ENCODE measurements around the gene OCRL.
"Not testable (repeated sequence)": the region's sequence is repeated elsewhere in the genome, so short reads cannot be mapped to it uniquely, and the experiment has no call there.

The OCRL gene

DNA sequence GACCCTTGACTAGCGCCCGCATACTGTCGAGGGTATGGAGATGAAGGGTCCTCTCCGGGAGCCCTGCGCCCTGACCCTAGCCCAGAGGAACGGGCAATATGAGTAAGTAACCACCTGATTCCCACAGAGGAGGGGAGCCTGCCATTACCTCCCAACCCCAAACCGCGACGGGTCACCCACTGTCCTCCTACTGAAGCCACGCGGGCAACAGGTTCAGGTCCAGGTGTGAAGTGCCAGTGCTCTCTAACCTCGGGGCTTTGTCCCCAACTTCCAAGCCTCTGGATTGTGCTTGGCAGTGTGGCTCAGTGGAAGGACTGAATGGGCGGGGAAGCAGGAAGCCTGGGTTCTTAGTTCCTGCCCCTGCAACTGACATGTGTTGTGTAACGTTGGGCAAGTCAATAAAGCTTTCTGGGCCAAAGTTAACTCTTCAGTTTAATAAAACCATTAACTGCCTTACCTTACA lies 694 bp downstream of the OCRL start:
- no peak for DNase-seq

- no peak for DNase-seq
Observed at GRCh38 chrX:129544780-129545179, 4.7 kb downstream of the OCRL start.

- no peak for DNase-seq
Observed at GRCh38 chrX:129545408-129545807, 5.3 kb downstream of the OCRL start.

GRCh38 chrX:129549124-129549523 lies 9.1 kb downstream of the OCRL start:
- DNase-seq, result no peak

DNA sequence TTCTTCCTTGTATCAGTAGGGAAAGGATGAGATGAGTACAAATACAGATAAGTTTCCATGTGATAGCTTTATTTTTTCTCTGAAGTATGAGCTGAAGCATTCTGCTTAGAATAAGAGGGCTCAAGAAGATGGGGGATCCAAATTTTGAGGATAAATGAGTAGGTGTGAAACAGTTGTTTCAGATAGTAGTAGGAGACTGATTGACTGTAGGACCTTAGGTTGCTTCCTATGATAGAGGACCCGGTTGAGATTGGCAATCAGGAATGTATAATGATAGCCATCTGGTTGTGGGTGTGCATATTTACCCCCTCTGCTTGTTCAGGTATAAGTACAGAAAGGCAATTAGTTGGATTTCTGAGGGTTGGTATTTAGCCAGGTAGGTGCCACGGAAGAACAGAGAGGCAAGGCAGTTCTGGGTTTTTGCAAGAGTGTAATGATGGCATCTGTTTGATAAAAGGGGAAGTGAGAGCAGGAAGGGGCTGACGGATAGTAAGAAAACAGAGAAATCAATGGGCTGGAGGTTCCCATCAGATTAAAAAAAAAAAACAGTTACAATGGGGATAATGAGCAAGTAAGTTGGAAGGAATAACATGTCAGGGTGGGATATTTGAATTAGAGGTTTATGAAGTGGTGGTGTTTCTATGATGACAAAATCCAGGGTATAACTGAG lies 13.7 kb downstream of the OCRL start:
- DNase-seq, result no peak

GRCh38 chrX:129554816-129555215 lies 14.8 kb downstream of the OCRL start:
- DNase-seq, result not testable (repeated sequence)

DNA sequence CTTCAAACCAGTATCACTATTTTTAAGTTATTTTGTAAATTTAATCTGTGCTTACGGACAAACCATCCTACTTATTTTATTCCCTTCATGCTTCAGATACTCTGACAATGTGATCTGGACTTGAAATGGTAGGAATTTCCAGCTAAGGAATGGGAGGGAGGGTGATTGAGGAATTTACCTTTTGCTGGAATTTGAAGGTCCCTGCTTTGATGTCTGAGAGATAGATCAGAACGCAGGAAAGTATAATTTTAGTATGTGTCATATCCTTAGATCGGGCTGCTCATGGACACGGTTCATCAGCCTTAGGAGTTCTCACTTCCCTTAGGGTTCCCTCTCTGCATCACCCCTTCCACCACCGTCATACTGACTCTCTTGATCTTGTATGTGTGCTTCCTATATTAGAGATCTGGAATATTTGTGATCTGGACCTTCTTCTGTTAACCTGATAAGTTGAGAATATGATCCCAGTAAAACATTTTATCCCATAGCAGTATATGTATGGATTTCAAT lies 16.8 kb downstream of the OCRL start:
- no peak for DNase-seq

- no peak for DNase-seq
Observed at GRCh38 chrX:129557844-129558480, 17.9 kb downstream of the OCRL start.

GRCh38 chrX:129559783-129560182 lies 19.7 kb downstream of the OCRL start:
- DNase-seq, result no peak

DNA sequence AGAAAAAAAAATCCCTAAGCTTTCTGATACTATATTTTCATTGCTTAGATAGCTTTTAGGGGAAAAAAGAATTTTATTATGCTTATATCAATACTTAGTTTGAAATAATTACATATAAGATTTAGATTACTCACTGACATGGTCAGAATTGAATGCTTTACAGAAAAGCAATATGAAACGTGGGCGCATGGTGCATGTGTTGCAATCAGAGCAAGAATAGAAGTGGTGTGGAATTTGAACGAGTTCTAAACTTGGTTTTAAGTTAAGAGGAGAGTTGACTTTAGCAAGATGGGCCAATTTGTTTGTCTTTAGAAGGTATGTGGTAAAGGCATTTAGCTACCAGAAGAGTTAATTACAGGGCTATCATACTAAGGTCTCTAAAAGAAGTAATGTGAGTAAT lies 21.4 kb downstream of the OCRL start:
- no peak for DNase-seq

GRCh38 chrX:129564345-129564744 lies 24.3 kb downstream of the OCRL start:
- DNase-seq, result not testable (repeated sequence)

DNA sequence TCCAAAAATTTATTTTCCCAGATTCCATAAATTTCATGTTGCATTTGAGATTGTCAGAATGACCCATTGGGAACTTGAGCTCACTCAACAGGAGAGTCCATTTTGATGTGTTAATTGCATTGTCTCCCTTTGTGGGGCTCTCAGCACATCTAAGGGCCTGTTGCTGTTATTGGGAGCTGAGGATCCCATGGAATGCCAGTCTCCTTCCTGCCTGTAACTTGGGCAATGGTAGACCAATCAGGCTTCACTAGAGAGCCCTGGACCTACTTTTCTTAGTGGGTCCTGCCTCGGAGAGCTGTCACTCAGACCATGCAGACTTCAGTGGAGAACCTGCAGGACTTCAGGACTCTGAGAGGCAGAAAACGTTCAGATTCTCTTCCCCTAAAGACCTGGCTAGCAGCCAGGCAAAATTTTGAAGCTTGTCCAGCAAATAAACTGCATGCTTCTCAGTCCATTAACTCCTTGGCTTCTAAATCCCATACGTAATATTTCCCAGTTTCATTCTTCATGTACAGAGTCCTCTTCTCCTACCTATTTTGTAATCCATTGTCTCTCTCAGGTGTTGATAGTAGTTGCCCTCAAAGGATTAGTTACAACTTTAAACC lies 25.1 kb downstream of the OCRL start:
- peak; percentile 26 for DNase-seq

DNA sequence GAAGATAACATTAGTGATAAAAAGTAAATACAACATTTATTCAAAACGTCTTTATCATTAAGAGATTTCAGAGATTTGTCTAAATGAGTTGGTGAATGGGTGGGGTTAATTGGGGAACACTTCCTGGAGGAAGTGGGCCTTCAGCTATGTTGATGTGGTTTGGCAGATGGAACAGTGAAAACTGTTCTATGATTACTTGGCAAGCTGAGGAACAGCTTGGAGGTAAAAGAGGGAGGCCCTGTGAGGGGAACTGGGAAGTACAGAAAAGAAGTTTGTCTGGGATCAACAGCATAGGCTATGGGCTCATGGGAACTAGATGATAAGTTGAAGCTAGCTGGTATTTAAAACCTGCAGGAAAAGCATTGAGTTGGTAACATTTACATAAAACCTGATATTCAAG lies 26.0 kb downstream of the OCRL start:
- DNase-seq, result peak; percentile 14

- no peak for DNase-seq
Observed at GRCh38 chrX:129568349-129568748, 28.3 kb downstream of the OCRL start.

DNA sequence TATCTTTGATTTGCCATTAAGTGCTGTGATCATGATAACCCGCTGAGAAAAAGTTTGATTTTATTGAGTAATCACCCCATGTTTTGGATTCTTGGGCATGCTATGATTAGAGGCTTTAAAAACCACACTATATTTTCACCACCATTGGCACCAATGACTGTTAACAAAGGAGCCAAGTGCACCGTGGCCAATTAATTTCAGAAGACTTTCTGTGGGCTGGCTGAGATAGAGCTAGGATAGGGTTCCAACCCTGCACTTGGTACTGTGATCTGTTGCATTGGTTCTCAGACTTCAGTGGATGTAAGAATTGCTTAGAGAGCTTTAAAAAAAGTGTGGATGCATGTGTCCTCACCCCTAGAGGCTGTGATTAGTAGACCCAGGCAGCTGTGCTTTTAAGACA lies 32.4 kb downstream of the OCRL start:
- no peak for DNase-seq

DNA sequence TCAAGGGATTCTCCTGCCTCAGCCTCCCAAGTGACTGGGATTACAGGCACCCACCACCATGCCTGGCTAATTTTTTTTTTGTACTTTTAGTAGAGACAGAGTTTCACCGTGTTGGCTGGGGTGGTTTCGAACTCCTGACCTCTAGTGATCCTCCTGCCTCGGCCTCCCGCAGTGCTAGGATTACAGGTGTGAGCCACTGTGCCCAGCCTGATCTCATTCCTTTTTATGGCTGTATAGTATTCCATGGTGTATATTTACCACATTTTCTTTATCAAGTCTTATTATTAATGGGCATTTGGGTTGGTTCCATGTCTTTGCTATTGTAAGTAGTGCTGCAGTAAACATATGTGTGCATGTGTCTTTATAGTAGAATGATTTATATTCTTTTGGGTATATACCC lies 33.6 kb downstream of the OCRL start:
- DNase-seq, result not testable (repeated sequence)

DNA sequence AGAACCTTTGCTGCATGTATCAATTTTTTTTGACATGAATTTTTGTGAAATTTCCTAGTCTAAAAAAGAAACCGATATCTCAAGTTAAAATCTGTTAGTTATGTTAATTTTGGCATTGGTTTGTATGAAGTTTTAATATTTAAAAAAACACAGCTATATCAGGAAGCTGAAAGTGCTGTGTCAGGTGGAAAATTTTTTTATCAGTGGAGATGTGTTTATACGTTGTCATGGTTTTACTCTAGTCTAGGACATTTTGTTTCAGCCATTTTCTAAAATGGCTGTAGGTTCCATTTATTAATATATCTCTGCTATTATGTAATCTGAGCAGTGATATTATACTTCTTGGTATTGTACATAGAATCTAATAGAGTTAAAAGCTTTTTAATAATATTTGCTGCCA lies 34.2 kb downstream of the OCRL start:
- no peak for DNase-seq

GRCh38 chrX:129576539-129576938 lies 36.5 kb downstream of the OCRL start:
- DNase-seq, result no peak

- DNase-seq, result peak; percentile 82
Observed at GRCh38 chrX:129577473-129577872, 37.4 kb downstream of the OCRL start.

DNA sequence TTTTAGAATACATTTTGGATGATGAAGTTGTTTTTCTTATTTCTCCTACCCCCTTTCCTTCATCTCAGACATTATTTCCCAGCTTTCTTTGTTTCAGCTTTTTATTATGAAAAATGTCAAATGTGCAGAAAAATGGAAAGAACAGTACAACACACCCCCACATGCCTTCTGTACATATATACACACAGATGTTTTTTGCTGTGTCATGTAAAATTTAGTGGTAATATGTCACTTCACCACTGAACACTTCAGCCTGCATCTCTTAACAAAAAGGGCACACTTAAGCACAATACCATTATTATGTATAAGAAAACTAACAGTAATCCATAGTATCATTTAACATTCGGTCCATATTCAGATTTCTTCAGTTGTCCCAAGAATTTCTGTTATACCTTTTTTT lies 37.8 kb downstream of the OCRL start:
- DNase-seq, result no peak

DNA sequence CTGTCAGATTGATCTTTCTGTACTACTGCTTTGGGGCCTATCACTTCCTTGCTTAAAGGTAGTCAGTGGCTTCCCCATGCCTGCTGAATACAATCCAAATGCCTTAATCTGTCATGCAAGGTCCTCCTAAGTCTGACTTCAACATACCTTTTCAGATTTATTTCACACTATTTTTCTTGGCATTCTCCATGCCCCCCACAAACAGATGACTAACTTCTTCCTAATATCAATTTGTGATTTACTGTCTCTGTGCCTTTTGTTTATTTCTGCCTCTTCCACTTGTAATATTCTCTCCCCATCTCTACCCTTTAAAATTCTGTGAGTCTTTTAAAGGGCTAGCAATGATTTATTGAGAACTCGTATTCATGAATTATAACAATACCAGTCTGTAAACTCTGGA lies 41.8 kb downstream of the OCRL start:
- DNase-seq, result peak; percentile 33

DNA sequence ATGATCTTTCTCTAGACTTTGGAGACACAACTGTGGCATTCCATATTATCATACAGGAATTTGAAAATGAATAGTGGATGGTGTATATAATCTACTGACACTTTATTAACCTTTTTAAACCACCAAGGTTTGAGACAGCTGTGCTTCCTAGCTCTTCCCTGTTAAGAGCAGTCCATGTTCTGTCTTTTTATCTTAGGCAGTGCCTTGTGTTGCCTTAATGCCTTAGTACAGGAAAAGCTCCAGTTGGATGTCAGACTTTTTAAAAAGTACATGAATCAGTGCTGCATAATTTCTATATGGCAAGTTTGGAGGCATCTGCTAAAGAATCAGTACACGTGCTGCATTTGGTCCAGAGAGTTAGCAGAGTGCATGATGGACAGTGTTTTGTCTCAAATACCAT lies 45.1 kb downstream of the OCRL start:
- no peak for DNase-seq

- peak; percentile 44 for DNase-seq
Observed at GRCh38 chrX:129585691-129586090, 45.6 kb downstream of the OCRL start.

DNA sequence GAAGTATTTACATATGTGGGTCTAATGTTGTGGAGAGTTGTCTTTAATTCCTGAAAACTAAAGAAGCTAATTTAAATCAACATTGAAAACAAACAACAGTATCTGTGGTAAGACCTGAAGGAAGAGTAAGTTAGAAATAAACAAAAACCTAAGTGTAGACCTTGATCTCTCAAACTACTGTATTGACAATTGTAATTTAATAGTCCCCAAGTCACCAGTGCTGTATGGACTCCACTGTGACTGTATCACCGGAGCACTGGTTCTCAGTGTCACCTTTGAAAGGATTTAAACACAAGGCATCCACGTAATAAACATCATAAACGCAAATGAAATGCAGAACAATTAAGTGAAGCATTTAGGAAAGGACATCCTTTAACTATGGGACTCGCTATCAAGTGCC lies 46.4 kb downstream of the OCRL start:
- DNase-seq, result no peak
